HTR-8/SVneo (cell line): ENCODE data around the gene SCARB1.

Experiments
- DNase-seq: peaks from one replicate; pipeline ENCODE4 v3.0.0; 2011; ENCODE audit warnings: low spot score, mixed read lengths; ENCODE audit not compliant: insufficient read length
- FAIRE-seq: peaks from 2 replicates; lab custom pipeline; 2011; peaks lifted over from hg19 to GRCh38; lab: Jason Lieb, UNC

SCARB1 gene

GRCh38 chr12:124808272-124808671 is 55.4 kb downstream of the SCARB1 start:
- FAIRE-seq (no peak), DNase-seq (no peak)

GRCh38 chr12:124805876-124806668 is 57.6 kb downstream of the SCARB1 start:
- FAIRE-seq (no peak), DNase-seq (no peak)

- no peak for DNase-seq
- no peak for FAIRE-seq
Observed at GRCh38 chr12:124805050-124805449, 58.6 kb downstream of the SCARB1 start.

GRCh38 chr12:124804011-124804621 is 59.5 kb downstream of the SCARB1 start:
- DNase-seq (peak; percentile 71), FAIRE-seq (no peak)

GRCh38 chr12:124802361-124802760 is 61.3 kb downstream of the SCARB1 start:
- DNase-seq (no peak), FAIRE-seq (no peak)

- DNase-seq (no peak), FAIRE-seq (no peak)
Observed at GRCh38 chr12:124800506-124800905, 63.2 kb downstream of the SCARB1 start.

DNA sequence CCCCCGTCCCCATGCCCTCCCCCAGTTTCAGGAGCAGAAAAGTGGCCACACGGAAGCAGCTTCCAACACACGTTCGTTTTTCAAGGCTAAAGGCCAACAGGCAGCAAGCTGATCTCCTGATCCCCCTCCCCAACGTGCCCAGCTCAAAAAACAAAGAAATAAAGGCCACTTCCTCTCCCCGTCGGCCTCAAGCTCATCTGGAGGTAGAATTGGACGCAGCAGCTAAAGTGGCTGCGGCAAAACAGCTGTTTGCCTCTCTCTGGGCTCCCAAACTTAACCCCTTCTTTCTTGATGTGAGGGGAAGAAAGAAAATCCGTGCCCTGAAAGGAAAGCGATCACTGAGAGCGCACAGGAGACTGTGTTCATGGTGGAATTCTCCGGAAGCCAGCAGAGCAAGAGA is 66.3 kb downstream of the SCARB1 start:
- DNase-seq (no peak), FAIRE-seq (no peak)

GRCh38 chr12:124796303-124796960 is 67.2 kb downstream of the SCARB1 start:
- FAIRE-seq (no peak), DNase-seq (no peak)

- no peak for FAIRE-seq
- no peak for DNase-seq
Observed at GRCh38 chr12:124795081-124795948, 68.3 kb downstream of the SCARB1 start.

DNA sequence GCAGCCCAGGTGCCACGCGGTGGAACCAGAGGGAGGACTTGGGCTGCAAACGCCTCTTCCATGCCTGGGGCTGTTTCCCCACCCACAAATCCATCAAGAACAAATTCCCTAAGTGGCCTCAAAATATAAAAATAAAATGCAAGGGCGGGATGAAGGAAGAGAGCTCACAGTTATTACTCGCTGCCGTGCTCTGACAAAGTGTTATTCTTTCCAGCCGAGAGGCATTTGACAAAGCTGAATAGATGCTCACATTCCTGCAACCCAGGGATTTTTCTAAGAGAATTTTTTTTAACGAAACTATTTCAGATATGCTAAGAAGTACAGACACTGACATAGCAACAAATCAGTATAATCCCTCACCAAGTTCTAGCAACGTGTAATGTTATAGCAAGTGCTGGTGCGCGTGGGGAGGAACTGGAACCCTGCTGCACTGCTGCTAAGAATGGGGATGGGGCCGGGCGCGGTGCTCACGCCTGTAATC is 70.7 kb downstream of the SCARB1 start:
- DNase-seq = no peak
- FAIRE-seq = no peak

- DNase-seq = no peak
Observed at GRCh38 chr12:124792156-124792555, 71.5 kb downstream of the SCARB1 start.

GRCh38 chr12:124790650-124791400 is 72.8 kb downstream of the SCARB1 start:
- no peak for FAIRE-seq

More at GRCh38 chr12:124792156-124792555, 71.5 kb downstream of the SCARB1 start:
- no peak for FAIRE-seq

GRCh38 chr12:124788936-124789555 is 74.6 kb downstream of the SCARB1 start:
- FAIRE-seq (no peak), DNase-seq (no peak)

More at GRCh38 chr12:124790650-124791400, 72.8 kb downstream of the SCARB1 start:
- DNase-seq = no peak

DNA sequence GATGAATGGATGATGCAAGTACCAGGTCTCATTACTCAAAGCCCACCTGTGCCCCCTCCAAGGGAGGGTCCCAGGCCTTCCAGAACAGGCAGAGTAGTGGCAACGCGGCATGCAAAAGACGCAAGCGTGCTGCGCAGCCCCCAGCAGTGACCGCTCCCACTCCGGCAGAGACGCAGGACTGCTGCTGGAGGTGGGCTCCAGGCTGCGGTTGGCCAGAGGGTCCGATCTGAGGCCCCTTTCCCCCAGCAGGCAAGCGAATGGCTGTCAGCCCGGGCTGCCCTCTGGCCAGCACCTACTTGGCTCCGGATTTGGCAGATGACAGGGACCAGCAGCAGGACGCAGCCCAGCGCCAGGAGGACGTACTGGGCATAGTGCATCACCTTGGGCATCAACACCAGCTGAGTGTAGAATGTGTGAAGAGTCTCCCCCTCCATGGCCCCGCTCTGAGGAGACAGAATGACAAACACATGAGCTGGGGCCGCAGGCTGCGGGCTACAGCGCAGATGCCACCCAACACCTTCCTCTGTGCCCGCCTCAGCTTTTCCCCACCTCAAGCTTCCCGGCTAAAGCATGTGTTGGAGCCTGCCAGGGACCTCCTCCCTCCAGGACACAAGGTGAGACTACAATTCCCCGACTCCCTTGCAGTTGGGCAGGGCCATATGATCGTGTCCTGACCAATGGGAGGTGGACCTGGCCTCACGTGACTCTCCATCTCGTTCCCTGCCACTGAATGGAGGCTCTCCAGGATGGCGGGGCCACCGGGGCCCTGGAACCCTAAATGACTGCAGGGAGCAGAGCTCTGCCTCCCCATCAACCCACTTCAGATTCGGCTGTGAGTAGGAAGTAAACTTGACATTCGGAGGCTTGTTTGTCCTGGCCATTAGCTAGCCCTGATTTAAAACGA is 77.4 kb downstream of the SCARB1 start:
- no peak for DNase-seq
- FAIRE-seq = no peak

DNA sequence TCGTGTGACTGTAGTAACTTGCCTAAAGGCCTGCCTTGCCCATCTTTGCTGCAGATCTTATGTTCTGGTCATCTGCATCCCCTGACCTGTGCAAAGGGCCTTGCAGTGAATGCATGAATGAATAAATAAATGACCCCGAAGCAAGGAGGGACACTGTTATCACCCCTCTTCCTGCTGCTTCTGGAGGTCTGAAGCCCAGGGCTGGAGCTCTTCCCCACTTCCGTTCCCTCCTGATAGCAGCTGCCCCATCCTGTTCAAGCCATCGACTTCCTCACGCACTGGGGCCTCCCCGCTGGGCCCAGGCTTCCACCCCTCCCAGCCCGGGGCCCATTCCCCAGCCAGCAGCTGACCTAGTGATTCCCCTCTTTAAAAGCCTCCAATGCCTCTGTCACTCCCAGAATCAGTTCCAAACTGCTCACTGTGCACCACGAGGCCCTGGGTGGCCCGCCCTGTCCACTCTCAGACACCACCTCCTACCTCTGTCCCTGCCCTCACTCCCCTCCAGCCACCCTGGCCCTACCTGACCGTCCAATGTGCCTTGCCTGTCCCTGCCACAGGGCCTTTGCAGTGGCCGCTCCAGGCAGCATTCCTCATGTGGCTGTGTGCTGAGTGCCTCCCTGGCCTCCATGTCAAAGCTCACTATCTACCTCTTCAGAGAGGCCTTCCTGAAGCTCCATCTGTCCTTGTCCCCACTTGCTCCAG is 78.6 kb downstream of the SCARB1 start:
- no peak for DNase-seq
- FAIRE-seq = no peak

GRCh38 chr12:124783087-124783486 is 80.6 kb downstream of the SCARB1 start:
- FAIRE-seq (no peak), DNase-seq (no peak)

GRCh38 chr12:124782132-124782531 is 81.5 kb downstream of the SCARB1 start:
- DNase-seq (no peak), FAIRE-seq (no peak)
